ENCODE results near the gene CHCHD10.

DNA sequence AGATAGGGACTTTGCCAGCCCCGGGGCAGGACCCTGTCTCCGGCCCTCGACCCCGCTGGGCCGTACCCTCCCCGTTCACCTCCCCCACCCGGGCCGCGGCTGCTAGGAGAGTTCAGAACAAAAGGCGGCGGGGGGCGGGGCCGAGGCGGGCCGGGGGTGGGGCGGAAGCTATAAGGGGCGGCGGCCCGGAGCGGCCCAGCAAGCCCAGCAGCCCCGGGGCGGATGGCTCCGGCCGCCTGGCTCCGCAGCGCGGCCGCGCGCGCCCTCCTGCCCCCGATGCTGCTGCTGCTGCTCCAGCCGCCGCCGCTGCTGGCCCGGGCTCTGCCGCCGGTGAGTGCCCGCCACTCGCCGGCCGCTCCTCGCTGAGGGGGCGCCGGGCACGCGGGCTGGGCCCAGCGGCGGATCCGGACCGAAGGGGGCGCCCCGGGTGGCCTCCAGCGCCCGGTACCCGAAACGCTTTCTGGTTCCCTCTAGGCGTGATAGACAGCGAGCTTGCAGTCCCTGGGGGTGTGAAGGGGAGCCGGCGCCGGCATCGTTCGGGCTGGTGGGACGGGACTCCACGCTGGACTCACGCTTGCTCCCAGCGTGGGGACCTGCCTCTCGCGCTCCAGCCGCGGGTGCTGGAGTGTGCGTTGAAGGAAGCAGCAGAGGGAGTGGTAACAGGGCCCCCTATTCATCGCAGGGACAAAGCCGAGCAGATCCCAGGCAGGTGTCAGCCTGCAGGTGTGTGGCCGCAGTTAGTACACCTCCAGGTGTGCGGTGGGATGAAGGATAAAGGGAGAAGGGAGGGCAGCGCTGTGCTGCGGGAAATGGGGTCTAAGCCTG lies 5.1 kb upstream of the CHCHD10 start, which contains the start of gene MMP11:
- no peak for TF ChIP-seq RAD21 (IDR thresholded peaks at IDR 0.05; ENCODE audit: low read length)
- TF ChIP-seq, protein P1, sequence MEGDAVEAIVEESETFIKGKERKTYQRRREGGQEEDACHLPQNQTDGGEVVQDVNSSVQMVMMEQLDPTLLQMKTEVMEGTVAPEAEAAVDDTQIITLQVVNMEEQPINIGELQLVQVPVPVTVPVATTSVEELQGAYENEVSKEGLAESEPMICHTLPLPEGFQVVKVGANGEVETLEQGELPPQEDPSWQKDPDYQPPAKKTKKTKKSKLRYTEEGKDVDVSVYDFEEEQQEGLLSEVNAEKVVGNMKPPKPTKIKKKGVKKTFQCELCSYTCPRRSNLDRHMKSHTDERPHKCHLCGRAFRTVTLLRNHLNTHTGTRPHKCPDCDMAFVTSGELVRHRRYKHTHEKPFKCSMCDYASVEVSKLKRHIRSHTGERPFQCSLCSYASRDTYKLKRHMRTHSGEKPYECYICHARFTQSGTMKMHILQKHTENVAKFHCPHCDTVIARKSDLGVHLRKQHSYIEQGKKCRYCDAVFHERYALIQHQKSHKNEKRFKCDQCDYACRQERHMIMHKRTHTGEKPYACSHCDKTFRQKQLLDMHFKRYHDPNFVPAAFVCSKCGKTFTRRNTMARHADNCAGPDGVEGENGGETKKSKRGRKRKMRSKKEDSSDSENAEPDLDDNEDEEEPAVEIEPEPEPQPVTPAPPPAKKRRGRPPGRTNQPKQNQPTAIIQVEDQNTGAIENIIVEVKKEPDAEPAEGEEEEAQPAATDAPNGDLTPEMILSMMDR (conservative IDR thresholded peaks at IDR 0.05; ENCODE audit: low read depth, low read length) = 0 out of 2 replicates have a peak, but pooled peaks have one; percentile 7
- no peak for TF ChIP-seq POLR2A (IDR thresholded peaks at IDR 0.05; ENCODE audit: low read depth, low read length)
- TF ChIP-seq BHLHE40 (IDR thresholded peaks at IDR 0.05; ENCODE audit: low read depth, low read length) = no peak
- TF ChIP-seq SMC3 (IDR thresholded peaks at IDR 0.05; ENCODE audit: low read depth, low read length) = no peak
- TF ChIP-seq, protein P2, sequence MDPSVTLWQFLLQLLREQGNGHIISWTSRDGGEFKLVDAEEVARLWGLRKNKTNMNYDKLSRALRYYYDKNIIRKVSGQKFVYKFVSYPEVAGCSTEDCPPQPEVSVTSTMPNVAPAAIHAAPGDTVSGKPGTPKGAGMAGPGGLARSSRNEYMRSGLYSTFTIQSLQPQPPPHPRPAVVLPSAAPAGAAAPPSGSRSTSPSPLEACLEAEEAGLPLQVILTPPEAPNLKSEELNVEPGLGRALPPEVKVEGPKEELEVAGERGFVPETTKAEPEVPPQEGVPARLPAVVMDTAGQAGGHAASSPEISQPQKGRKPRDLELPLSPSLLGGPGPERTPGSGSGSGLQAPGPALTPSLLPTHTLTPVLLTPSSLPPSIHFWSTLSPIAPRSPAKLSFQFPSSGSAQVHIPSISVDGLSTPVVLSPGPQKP (IDR thresholded peaks at IDR 0.05; ENCODE audit: borderline replicate concordance, low read depth, low read length) = no peak
- TF ChIP-seq RFX5 (IDR thresholded peaks at IDR 0.05; ENCODE audit: low read depth, low read length) = no peak
- TF ChIP-seq MXI1 (IDR thresholded peaks at IDR 0.05; ENCODE audit: borderline replicate concordance, low read depth, low read length) = no peak

Data from IMR-90 (cell line).